Cardiac muscle cell (in vitro differentiated cells and primary cell): ENCODE results near the gene MEGF11. TPM values are rescaled to one million over a fixed set of nuclear protein-coding genes. Genes with fewer than 3 reads are reported as not detected.

ENCODE experiments used
- DNase-seq, 2 donors: peaks; one replicate each; pipeline versions ENCODE4 v3.0.0 to v3.0.0-alpha.2; 2010 to 2017; ENCODE audit warnings: low read depth in 1 of 2, low spot score in 1 of 2
- H3K27ac ChIP-seq: fragments of 200-600 bp; sonication (generic); 2 replicates; pipeline ENCODE4 v1.5.1; 2016
- H3K27me3 ChIP-seq: fragments of 200-600 bp; sonication (generic); 2 replicates; pipeline ENCODE4 v1.6.0; 2016; ENCODE audit warnings: control low read depth
- H3K36me3 ChIP-seq: fragments of 200-600 bp; sonication (generic); 2 replicates; pipeline ENCODE4 v1.5.1; 2016; ENCODE audit warnings: control low read depth
- H3K4me1 ChIP-seq: fragments of 200-600 bp; sonication (generic); 2 replicates; pipeline ENCODE4 v1.8.1; 2017; ENCODE audit warnings: low read depth, mild to moderate bottlenecking, mixed run types
- H3K4me3 ChIP-seq: fragments of 200-600 bp; sonication (generic); 2 replicates; pipeline ENCODE4 v1.5.1; 2016; ENCODE audit warnings: mild to moderate bottlenecking
- H3K9me3 ChIP-seq: fragments of 200-600 bp; sonication (generic); 2 replicates; pipeline ENCODE4 v1.5.1; 2017; ENCODE audit warnings: low read depth, mild to moderate bottlenecking, control low read depth
- polyA plus RNA-seq: library from polyadenylated mRNA; unstranded; fragments of >200 nt; fragmentation: Nextera tagmentation; extraction: Ambion mirVana; gene quantifications from 2 replicates; pipeline ENCODE4 v1.2.1, GENCODE V29; 2016
- total RNA-seq: library from RNA; depleted of rRNA; stranded (reverse); fragments of >200 nt; gene quantifications from 2 replicates; pipeline ENCODE4 v1.2.3, GENCODE V29; 2016
- TF ChIP-seq, protein P1 (sequence below): IDR thresholded peaks from 2 replicates; pipeline ENCODE4 v1.5.1; 2012; ENCODE audit warnings: low read depth, mild to moderate bottlenecking, low read length

MEGF11 gene
- total and polyA plus RNA-seq, 2 experiments from 2014 or later, result 0.30 TPM; not detected in 1

DNA sequence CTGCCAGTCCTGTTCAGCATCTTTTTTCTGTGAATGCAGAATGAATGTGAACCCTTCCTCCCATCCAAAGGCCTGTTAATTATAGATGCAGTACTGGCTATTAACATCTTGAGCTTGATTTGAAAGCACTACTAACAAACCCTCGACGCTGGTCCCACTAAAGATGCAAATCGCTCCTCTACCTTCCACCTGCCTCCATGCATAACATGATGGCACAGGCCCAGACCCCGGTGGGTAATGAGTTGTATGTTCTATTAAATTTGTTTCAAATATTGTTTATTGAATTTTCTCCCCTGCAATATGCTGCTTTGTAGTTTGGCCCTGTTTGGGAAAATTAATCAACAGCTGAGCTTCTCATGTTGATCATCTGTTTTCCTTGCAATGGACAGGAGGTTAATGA is 314.9 kb downstream of the MEGF11 start:
- no peak overlapping the region for H3K27ac ChIP-seq

GRCh38 chr15:65937476-65937875 is 316.1 kb downstream of the MEGF11 start:
- Histone ChIP-seq H3K4me1 (no peaks in the 10 kb centered on the region), H3K9me3 (no peaks in the 10 kb centered on the region), H3K4me3 (no peak overlapping the region), H3K27ac (no peak overlapping the region), H3K27me3 (no peaks in the 10 kb centered on the region), H3K36me3 (no peaks in the 10 kb centered on the region)
- TF ChIP-seq, protein P1, sequence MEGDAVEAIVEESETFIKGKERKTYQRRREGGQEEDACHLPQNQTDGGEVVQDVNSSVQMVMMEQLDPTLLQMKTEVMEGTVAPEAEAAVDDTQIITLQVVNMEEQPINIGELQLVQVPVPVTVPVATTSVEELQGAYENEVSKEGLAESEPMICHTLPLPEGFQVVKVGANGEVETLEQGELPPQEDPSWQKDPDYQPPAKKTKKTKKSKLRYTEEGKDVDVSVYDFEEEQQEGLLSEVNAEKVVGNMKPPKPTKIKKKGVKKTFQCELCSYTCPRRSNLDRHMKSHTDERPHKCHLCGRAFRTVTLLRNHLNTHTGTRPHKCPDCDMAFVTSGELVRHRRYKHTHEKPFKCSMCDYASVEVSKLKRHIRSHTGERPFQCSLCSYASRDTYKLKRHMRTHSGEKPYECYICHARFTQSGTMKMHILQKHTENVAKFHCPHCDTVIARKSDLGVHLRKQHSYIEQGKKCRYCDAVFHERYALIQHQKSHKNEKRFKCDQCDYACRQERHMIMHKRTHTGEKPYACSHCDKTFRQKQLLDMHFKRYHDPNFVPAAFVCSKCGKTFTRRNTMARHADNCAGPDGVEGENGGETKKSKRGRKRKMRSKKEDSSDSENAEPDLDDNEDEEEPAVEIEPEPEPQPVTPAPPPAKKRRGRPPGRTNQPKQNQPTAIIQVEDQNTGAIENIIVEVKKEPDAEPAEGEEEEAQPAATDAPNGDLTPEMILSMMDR, result no peak
- DNase-seq, result no peak

More for the DNA sequence above, 314.9 kb downstream of the MEGF11 start:
- no peaks in the 10 kb centered on the region for H3K27me3 ChIP-seq
- H3K4me1 ChIP-seq, result no peaks in the 10 kb centered on the region
- H3K36me3 ChIP-seq, result no peaks in the 10 kb centered on the region
- no peak for DNase-seq
- TF ChIP-seq, protein P1, result no peak
- no peak overlapping the region for H3K4me3 ChIP-seq
- H3K9me3 ChIP-seq, result no peaks in the 10 kb centered on the region

DNA sequence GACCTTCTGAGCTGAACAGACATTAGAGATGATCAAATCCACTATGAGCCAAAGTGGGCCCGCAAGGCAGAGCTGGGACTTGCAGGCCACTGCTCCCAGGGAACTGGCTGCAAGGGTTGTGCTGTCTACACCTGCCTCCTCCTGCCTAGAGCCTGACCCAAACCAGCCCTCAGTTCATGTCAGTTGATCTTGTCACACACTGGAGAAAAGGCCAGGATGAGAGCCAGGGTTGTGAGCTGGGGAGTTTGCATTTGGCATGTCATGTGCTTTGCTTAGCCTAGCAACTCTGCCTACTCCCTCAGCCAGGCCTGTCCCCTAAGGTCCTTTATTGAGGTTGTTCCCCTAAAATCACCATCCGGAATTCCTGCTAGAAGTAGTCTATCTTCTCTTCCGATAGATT is 316.5 kb downstream of the MEGF11 start:
- TF ChIP-seq, protein P1, result no peak
- H3K27me3 ChIP-seq, result no peaks in the 10 kb centered on the region
- no peaks in the 10 kb centered on the region for H3K36me3 ChIP-seq

GRCh38 chr15:65936282-65936681 is 317.3 kb downstream of the MEGF11 start:
- Histone ChIP-seq H3K4me3 (no peak overlapping the region), H3K4me1 (no peaks in the 10 kb centered on the region), H3K27me3 (no peaks in the 10 kb centered on the region), H3K27ac (no peak overlapping the region), H3K9me3 (no peaks in the 10 kb centered on the region), H3K36me3 (no peaks in the 10 kb centered on the region)
- TF ChIP-seq, protein P1, result no peak
- DNase-seq, result no peak

More for the DNA sequence above, 316.5 kb downstream of the MEGF11 start:
- Histone ChIP-seq H3K27ac (no peak overlapping the region), H3K4me1 (no peaks in the 10 kb centered on the region), H3K4me3 (no peak overlapping the region), H3K9me3 (no peaks in the 10 kb centered on the region)
- DNase-seq, result no peak

- TF ChIP-seq, protein P1, result no peak
- DNase-seq, result no peak
- Histone ChIP-seq H3K27ac (no peak overlapping the region), H3K27me3 (no peaks in the 10 kb centered on the region), H3K4me1 (no peaks in the 10 kb centered on the region), H3K9me3 (no peaks in the 10 kb centered on the region), H3K36me3 (no peaks in the 10 kb centered on the region), H3K4me3 (no peak overlapping the region)
Observed at GRCh38 chr15:65935391-65935790, 318.2 kb downstream of the MEGF11 start.

DNA sequence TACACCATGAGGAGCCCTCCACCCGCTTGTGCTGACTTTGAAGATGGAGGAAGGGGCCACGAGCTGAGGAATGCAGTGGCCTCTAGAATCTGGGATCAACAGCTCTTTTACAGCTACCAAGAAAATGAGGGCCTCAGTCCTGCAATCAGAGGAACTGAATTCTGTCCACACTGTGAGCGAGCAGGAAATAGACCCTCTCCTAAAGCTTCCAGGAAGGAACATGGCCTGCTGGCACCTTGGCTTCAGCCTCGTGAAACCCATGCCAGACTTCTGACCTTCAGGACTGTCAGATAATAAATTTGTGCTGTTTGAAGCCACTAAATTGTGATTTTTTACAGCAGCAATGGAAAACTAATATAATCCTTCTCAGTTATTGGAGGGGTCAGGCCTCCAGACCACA is 322.3 kb downstream of the MEGF11 start:
- no peaks in the 10 kb centered on the region for H3K27me3 ChIP-seq
- no peaks in the 10 kb centered on the region for H3K36me3 ChIP-seq
- no peak overlapping the region for H3K27ac ChIP-seq
- H3K4me1 ChIP-seq, result no peaks in the 10 kb centered on the region
- no peak overlapping the region for H3K4me3 ChIP-seq
- H3K9me3 ChIP-seq, result no peaks in the 10 kb centered on the region
- TF ChIP-seq, protein P1, result no peak
- no peak for DNase-seq
